Subcutaneous adipose tissue (tissue), 4 donors: ENCODE measurements around the gene ADAMTSL3. TPM values are rescaled to one million over a fixed set of nuclear protein-coding genes. Genes with fewer than 3 reads are reported as not detected.

Experiments used
- total RNA-seq, 4 donors: library from RNA; depleted of rRNA; stranded (reverse); fragments of >200 nt; gene quantifications; one replicate each; pipeline ENCODE4 v1.1.0, GENCODE V29; 2016
- TF ChIP-seq, protein P1 (sequence below): fragments of 450-650 bp; IDR thresholded peaks from one replicate; pipeline ENCODE4 v1.5.1; 2016; ENCODE audit warnings: low read depth, mild to moderate bottlenecking, control low read depth, antibody characterized with exemption, moderate library complexity

Gene ADAMTSL3
- total RNA-seq, 4 donors from 2014 or later, result 1.5 to 4.0 (median 2.3) TPM

DNA sequence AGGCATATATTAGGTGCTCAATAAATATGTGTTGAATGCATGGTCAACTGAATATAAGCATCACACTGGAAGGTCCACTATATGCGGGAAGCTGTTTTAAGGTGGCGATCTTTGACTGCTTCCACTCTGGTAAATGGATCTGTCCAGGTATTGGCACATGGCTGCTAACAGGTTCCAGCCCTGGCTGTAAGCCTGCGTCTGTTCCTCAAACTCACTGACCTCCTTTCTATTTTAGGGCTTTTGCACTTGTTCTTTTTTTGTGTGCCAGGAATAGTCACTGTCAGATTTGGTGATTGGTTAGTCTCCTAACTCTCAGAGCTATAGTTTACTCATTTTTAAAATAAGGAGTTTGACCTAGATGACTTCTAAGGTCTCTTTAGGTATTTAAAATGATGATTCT lies 46.2 kb downstream of the ADAMTSL3 start:
- TF ChIP-seq, protein P1, sequence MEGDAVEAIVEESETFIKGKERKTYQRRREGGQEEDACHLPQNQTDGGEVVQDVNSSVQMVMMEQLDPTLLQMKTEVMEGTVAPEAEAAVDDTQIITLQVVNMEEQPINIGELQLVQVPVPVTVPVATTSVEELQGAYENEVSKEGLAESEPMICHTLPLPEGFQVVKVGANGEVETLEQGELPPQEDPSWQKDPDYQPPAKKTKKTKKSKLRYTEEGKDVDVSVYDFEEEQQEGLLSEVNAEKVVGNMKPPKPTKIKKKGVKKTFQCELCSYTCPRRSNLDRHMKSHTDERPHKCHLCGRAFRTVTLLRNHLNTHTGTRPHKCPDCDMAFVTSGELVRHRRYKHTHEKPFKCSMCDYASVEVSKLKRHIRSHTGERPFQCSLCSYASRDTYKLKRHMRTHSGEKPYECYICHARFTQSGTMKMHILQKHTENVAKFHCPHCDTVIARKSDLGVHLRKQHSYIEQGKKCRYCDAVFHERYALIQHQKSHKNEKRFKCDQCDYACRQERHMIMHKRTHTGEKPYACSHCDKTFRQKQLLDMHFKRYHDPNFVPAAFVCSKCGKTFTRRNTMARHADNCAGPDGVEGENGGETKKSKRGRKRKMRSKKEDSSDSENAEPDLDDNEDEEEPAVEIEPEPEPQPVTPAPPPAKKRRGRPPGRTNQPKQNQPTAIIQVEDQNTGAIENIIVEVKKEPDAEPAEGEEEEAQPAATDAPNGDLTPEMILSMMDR, result no peak

DNA sequence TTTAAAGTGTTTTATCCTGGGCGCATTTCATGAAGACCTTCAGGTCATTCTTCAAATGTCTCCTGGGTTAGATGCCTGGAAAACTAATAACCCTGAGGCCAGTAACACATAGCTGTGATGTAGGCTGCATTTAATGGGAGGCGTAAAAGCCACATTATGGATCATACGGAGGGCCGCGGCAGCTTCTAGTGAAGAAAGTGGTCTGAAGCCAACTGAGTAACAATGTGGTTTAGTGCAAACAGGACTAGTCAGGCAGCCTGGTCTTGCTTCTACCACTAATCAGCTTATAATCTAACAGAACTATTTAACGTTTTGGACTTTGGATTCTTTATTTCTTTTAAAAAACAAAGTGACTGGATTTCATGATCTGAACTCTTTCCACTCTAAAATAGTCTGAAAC lies 54.4 kb downstream of the ADAMTSL3 start:
- TF ChIP-seq, protein P1, result no peak

DNA sequence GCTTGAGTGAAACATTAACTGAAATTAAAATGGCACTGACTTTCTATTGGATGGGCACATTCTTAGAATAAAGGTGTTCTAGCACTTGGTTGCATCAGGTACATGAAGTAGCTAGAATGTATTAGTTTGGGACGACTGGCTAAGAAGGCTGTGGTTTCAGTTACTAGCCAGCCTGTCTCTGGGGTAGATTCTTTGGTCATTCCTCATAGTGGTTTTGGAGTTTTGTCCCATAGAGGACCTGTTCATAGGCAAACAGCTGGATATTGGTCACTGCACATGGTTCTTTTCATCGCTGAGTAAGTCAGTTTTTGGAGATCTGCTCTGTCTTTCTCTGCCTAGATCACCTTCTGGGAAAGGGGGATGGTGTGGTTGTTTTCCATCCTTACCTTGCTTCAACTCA lies 55.3 kb downstream of the ADAMTSL3 start:
- TF ChIP-seq, protein P1, result no peak

DNA sequence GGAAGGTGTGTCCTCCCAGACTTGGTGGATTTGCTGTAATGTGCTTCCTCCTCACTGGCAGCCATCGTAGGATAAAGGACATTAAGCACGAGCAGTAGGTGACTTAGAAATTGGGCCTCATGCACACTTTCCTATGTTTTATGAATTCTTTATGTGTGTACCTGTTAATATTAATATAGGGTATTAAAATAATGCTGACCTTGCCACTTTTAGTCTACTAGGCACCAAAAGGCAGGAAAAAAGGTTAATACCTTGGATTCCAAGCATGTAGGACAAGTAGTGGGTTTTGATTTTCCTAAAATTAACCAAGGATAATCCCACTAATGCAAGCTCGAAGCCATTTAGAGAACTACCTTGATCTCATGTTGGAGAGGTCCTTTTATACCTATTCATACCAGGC lies 55.9 kb downstream of the ADAMTSL3 start:
- TF ChIP-seq, protein P1, result no peak

DNA sequence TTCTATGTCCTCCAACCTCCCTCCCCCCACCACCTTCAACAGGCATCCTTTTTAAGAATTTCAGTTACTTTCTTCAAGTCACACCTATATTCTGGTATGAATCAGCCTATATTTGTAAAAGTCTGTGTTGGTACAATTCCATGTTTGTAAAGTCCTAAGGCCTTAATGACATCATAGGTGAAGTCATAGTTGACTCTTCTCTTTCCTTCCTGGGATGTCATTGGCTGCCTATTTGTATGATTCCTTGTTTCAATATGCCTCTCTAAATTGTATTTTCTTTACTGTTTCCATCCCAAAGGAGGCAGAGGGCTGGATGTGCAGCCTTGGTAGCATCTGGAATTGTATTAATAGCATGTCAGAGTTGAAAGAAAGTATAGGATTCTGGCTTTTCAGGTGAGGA lies 56.5 kb downstream of the ADAMTSL3 start:
- TF ChIP-seq, protein P1, result no peak

DNA sequence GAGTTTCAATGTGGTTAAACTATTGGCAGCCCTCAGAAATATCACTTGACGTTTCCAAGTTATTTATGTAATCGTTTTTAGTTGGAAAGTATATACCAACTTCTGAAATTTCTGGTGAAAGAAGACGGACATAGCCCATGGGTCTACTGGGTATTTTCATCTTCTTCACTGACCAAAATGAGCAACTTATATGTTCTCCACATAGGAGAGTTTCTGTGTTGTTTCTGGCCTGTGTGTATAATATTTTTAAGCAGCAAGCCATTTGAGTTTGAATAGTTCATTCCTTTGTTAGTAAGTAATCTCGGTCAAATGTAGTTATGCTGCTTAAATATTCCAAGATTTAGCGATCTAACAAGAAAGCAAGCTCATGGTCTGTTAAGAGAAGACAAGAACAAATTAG lies 57.3 kb downstream of the ADAMTSL3 start:
- TF ChIP-seq, protein P1, result no peak

DNA sequence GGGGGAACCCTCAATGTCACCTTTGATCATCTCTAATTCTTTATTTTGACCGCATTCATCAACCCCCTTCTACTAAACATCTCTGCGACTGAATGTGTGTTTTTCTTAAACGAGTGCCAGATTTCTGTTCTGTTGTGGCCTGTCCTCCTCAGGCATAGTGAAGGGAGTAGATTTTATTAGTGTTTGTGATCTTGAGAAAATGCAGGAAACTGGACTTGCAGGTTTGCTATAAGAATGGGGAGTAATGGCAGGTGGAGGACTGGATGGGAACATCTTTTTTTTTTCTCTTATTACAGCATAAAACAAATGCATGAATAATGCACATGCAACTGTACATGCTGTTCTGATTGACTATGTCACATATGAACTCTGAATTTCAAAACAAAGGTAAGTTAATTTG lies 59.3 kb downstream of the ADAMTSL3 start:
- TF ChIP-seq, protein P1, result no peak
